ENCODE measurements around the gene MAD1L1.

MAD1L1 gene

DNA sequence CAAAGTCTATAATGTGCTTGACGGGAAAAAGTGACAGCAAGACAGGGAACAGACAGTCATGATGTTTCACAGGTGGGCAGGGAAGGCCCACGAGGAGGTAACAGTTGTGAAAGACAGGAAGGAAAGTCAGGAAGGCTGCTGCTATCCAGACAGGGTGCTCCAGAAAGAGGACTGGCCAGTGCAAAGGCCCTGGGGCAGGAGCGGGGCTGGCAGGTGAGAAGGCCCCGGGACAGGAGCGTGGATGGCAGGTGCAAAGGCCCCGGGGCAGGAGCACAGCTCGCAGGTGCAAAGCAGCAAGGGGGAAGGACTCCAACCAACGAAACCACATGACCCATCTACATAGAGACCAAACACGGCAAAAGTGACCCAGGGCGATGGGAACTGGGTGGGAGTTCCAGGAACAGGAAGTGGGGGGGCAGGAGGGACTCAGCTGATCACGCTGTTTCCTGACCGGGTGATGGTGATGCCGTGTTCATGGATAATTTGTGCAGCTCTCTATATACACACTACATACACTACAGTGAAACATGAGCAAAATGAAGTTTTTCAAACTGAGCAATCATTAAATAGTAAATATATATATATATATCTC is 138.2 kb downstream of the MAD1L1 start:
- no peak overlapping the region for H3K4me3 ChIP-seq (ENCODE audit: low read depth, low read length)

DNA sequence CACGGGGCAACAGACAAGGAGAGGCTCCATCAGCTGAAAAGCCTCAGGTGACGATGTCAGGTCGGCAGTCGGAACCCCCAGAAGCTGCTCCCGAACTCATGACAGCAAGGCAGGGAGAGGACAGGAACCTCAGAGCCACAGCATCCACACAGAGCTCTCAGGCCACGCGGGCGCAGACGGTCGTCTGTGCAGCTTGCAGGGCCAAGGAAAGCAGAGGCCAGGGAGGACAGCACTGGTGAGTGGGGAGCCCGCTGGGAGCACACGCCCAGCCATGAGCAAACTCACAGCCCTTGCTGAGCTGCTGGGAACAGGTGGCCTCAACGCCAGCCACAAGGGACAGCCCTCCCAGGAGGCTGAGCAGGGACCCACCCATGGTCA is 138.9 kb downstream of the MAD1L1 start:
- H3K4me3 ChIP-seq (ENCODE audit: low read depth, low read length) = no peak overlapping the region

DNA sequence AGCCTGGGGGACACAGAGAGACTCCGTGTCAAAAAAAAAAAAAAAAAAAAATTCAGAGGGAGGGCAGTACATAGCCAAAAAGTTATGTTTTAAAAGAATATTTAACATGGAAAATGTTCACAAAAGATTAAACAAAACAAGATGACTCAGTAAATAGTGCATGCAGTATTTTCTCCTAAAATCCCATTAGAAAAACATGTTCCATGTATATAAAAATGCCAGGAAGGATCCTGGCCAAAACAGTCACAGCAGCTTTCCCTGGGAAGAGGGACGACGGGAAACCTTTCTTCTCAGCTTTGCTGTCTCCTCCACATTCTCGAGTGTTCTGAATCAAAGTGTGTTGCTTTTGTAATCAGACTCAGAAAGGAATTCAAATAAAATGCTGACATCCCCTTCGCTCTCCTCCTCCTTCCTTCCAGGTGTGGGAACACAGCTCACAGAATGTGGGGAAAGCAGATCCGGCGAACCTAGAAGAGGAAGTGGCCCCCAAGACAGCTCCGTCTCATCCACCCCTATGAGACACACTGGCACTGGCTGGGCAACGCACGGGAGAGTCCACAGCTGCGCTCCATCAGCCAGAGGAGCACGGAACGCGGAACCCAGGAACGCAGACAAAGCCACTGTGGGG is 139.4 kb downstream of the MAD1L1 start:
- H3K4me3 ChIP-seq (ENCODE audit: low read depth, low read length) = no peak overlapping the region

DNA sequence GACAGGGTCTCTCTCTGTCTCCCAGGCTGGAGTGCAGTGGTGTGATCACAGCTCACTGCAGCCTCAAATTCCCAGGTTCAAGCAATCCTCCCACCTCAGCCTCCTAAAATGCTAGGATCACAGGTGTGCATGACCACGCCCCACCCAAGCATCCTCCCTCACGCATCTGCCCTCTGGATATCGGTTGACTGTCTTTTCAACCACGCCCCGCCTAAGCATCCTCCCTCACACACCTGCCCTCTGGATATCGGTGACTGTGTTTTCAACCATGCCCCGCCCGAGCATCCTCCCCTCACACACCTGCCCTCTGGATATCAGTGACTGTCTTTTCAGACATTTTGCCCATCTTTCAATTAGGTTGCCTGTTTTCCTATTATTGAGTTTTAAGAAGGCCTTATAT is 140.5 kb downstream of the MAD1L1 start:
- no peak overlapping the region for H3K4me3 ChIP-seq (ENCODE audit: low read depth, low read length)

DNA sequence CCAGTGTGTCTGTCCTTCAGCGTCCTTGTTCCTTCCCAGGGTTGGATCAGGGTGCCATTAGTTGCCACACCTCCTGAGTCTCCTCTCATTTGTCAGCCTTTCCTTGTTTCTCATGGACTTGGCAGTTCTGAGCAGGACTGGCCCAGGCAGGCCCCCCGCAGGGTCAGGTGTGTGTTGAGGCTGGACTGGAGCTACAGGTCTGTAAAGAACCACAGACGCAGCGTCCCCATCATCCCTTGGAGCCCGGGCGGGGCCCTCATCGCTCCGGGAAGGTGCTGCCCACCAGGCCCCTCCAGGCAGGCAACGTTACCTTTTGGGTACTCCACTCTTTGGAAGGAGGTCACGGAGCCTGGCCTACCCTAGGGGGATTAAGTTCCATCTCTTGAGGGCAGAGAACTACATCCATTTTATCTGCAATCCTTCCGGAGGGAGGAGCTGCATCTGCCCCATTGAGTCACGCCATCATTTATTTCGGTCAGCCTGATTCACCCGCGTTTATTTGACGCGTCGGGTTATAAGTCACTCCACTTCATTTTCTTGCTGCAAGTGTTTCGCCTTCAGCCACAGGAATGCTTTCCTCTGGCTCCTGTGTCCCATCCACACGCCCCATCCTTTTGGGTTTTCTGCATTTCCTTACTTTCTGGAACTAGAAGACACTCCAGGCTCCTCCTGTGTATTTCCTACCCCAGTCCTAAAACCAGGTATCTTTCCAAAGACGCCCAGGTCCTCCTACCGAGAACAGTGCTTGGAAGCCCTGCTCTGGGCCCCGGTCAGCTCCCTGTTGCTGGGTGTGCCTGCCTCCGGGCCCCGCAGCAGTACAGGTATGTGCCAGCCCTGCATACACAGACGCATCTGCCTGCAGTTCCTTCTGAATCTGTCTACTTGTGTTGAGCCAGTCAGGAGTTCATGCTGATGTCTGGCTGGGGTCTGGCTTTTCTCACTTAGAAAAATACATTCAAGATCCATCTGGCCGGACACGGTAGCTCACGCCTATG is 141.9 kb downstream of the MAD1L1 start:
- no peak overlapping the region for H3K4me3 ChIP-seq (ENCODE audit: low read depth, low read length)

DNA sequence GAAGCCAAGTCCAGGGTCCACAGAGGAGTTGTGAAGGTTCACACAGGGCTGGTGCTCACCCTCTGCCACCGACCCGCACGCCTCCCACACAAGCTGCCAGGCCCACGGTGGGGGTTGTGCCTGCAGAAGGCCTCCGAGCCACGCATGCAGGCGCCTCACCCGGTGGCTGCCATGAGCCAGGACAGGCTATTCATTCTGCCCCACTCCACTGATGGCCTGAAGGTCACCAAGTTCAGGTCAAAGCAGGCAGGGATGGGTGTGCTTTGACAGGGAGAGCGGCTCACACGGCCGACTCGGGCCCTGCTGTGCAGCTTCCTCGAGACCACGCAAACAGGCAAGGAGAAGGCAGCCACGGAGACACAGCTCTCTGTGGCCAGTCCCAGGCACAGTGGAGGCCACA is 143.9 kb downstream of the MAD1L1 start:
- no peak overlapping the region for H3K4me3 ChIP-seq (ENCODE audit: low read depth, low read length)

DNA sequence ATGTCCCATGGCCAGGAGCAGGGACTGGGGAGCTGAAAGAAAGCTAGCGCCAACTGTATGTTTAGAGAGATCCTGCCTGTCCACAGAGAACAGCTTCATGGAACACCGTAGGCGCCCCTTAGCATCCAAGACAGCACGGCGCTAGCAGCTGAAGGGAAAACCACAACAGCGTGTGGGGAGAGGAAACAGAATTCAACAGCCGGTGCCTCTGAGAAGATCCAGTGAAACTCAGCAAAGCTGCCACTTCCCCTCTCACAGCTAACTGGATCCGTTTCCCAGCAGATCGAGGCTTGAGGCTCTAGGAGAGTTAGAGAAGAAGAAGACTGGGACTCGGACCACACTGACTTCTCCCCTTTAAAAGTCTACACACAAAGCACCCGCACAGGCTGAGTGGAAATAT is 145.0 kb downstream of the MAD1L1 start:
- no peak overlapping the region for H3K4me3 ChIP-seq (ENCODE audit: low read depth, low read length)

DNA sequence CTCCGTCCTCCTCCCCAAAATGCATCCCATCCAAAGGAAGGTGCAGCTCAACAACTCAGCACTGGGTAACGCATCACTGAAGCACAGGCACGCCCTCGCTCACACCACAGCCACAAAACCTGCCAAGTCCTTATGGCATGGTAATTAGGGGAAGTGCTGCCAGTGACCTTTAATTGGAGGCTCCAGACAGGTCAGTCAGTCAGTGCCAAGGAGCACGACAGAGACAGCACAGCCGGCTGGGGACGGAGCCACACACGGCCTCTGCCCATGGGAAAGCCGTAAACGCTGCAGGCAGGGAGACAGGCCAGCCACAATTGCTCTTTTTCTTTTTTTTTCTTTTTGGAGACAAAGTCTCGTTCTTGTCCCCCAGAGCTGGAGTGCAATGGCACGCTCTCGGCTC is 146.5 kb downstream of the MAD1L1 start:
- no peak overlapping the region for H3K4me3 ChIP-seq (ENCODE audit: low read depth, low read length)

DNA sequence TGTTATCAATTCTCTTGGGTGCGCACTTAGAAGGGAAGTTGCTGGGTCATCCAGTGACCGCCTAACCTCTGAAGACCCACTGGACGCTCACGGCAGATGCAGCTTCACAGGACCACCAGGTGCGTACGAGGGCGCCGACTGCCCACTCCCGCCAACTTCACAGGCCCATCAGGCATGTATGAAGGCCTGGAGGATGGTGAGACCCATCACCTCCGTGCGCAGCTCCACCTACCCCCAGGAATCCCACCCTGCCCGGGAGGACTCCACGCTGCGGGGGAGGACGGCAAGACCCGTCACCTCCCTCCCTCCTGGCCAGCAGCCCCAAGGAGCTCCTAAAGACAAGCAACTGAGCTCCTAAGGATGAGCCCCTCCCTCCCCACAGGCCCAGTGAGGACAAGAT is 146.9 kb downstream of the MAD1L1 start:
- no peak overlapping the region for H3K4me3 ChIP-seq (ENCODE audit: low read depth, low read length)

DNA sequence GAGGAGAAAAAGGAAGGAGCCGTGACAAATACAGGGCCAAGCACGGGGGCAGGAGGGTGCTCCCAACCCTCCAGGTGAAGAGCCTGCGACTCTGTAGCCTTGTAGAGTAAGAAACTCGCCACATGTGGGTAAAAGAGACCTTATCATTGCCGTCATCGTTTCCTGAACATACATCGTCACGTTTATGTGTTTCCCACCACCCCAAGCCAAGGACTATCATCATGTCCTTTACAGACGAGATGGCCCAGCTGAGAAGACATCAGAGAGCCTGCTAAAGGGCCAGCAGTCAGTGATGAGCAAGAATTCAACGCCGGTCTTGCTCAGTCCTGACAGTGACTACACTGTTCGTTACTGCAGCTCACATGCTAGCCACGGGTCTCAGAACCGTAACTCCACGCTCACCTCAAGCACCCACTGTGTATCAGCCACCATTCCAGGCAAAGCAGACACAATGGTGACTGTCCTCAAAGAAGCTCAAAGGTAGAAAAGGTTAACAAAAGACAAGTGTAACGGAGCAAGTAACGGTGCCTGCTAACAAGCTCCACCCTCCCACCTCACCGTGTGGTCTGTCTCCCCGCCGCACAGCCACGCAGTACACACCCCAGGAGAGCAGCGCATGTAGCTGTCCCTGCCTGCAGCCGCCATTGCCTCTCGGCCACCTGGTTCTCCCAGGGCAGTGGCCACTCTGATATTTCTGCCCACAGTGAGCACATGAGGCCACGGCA is 147.8 kb downstream of the MAD1L1 start:
- no peak overlapping the region for H3K4me3 ChIP-seq (ENCODE audit: low read depth, low read length)

DNA sequence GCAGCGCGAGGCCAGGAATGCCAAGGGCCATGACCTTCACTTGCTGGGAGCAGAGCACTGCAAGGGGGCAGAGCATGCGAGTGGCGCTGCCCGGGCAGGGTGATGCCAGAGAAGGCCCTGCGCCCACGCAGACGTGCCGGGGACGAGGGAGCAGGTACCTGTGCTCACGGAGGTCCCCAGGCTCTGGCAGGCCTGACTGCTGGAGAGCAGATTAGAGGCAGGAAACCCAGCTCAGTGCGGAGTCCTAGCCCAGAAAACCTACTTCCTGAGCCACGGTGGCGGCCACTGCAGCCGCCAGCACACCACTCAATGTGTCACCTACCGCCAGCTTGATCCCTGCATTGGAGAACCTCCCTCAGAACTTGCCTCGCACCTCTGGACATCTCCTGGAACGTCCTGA is 148.4 kb downstream of the MAD1L1 start:
- H3K4me3 ChIP-seq (ENCODE audit: low read depth, low read length) = no peak overlapping the region

DNA sequence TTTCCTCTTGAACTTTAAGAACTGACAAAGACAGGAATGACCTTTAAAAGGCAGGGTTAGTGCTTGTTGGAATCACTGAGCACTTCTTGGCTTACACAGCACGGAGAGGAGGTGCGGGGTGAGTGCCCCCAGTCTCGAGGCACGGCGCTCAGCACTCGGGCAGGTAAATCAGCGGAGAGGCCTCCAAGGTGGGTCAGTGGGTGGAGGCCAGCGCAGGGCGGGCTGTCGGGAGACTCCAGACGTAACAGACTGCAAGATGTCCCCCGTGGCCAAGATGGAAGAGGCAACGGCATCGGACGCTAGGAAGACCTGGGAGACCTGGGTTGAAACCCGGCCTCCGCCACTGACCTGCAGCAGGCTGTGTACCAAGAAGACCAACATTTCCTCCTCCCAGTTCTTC is 149.4 kb downstream of the MAD1L1 start:
- no peak overlapping the region for H3K4me3 ChIP-seq (ENCODE audit: low read depth, low read length)

DNA sequence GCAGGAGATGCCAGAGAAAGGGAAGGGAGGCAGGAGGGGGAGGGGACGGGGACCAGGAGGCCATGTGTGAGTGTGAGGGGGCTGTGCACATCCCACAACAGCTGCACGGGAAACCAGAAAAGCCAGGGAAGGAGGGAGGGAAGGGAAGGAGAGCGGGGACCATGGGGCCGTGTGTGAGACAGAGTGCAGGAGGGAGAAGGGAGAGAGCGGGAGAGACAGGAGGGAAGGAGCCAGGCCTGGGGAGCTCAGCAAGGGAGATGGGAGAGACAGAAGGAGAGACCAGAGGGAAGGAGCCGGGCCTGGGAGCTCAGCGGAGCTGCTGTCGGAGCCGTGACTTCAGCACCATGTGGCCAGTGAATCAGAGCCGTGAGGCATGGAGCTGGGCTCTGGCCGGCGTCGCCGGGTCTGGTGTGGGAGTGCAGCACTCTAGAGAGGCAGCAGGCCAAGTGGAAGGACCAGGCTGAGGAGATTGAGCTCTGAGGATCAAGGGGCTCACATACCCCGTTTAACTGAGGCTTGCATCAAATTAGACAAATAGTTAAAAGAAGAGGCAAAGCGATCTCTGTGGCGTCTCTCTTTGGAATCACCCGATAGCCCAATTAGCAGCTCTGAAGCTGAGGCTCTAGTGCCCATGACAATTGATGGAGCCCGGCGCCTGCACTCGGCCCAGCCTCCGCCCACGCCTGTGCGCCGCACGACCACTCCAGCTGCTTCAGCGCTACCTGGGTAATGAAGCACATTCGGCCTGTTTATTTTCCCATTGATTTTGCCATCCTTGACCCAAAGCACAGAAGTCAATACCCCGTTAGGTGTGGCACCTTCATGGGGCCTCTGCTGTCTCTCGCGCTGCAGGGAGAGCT is 150.4 kb downstream of the MAD1L1 start:
- no peak overlapping the region for H3K4me3 ChIP-seq (ENCODE audit: low read depth, low read length)

DNA sequence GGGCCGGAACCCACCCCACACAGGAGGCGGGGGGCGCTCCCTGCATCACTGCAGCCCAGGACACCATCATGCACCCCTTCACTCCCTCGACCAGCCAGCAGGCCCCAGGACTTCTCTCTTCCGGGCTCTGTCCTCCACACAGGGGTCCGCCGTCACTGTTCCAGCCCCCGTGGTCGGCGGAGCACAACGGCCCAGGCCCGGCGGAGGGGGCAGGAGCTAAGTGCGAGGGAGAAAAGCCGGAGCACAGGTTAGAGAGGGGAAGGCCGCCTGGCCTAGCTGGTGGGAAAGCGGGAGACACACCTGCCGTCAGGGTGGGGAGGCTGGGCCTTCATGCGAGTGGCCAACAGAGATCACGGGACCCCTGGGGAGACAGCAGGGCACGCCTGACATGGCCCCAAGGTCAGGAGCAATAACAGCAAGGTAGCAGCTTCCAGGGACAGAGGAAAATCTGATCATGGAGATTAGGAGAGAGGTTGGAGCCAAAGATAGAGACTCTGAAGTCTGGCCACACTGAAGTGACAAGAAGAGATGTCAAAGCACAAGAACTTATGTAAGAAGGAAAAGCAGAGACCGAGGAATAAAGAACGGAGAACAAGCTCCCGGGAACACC is 151.1 kb downstream of the MAD1L1 start:
- H3K4me3 ChIP-seq (ENCODE audit: low read depth, low read length) = no peak overlapping the region

DNA sequence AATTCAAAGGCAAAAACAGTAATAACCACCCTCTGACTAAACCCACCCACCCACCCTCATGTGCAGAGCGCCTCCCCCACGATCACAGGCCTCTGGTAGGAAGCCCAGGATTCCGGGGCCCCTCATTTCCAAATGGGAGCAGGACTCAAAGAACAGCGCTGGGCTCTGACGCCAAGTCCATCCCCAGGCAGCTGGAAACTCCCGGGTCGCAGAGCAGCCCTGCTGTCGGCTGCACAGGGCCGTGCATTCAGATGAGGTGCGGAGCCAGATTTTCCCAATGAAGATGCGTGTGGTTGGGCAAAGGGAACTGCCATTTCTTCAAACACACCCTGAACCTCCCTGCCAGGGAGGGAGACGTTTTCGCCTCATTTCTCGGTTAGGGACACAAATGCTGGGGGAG is 152.3 kb downstream of the MAD1L1 start:
- H3K4me3 ChIP-seq (ENCODE audit: low read depth, low read length) = no peak overlapping the region

DNA sequence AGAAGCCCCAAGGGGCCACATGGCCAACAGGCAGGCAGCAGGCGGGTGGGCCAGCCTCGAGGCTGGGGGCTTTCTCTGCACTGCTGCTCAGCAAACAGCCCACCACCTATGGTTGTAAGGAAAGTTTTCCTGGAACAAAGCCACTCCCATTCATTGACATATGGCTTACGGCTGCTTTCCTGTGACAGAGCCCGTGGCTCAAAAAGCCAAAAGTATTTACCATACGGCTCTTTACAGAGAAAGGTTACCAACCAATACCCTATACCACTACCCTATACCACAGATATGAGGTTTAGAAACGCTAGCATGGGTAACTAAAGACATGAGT is 152.7 kb downstream of the MAD1L1 start:
- no peak overlapping the region for H3K4me3 ChIP-seq (ENCODE audit: low read depth, low read length)

DNA sequence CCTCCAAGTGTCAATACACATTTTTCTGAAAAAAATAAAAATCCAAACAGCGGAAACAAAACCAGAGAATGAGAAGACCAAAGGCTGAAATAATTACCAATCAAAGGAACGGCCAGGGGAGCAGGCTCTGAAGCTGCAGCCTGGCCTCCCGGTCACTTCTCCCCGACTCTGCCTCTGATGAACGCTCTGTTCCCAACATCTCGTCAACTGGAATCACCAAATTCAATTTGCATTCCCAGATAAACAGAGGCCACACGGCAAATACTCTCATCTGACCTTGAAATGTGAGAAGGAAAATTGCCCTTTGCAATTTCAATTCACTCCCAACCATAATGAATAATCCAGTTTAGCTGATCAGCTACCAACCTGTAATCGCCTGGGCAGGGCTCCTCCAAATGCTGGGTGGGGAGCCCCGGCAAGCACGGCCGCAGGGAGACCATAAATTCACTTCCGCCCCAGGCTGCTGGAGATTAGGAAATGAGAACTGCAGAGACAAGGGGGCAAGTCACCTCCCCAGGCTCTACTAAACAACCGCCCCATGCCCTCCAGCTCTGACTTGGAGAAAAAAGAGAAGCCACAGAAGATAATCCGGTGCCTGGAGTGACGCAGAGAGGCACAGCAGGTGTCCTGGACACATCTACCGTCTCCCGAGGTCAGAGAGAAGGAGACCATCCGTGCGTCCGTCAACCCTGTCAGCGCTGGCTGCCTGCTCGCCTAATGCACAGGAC is 153.2 kb downstream of the MAD1L1 start:
- H3K4me3 ChIP-seq (ENCODE audit: low read depth, low read length) = no peak overlapping the region

DNA sequence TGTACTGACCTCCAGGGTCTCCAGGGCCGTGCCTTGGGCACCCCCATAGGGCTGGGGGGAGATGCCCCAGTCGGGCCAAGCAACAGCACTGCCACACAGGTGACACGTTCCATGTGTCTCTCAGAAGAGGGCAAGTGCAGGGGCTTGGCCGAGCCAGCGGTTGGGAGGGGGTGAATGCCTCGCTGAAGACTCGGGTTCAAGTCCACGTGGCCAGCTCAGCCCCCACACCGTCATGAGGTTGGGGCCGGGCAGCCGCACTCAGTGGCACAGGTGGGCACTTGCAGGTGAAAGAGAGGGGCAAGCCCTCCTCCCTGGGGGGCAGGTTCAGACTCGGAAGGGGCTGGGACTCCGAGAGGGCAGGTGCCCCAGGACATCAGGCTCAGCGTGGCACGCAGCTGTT is 153.8 kb downstream of the MAD1L1 start:
- no peak overlapping the region for H3K4me3 ChIP-seq (ENCODE audit: low read depth, low read length)

DNA sequence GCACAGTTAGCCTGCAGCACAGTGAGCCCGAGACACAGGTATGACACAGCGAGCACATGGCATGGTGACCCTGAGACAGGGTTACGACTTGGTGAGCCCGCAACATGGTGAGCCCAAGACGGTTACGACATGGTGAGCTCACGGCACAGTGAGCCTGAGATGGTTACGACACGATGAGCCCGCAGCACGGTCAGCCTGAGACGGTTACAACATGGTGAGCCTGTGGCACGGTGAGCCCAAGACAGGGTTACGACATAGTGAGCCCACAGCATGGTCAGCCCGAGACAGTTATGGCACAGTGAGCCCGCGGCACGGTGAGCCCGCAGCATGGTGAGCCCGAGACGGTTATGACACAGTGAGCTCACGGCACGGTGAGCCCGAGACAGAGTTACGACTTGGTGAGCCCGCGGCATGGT is 156.1 kb downstream of the MAD1L1 start:
- H3K4me3 ChIP-seq (ENCODE audit: low read depth, low read length) = no peak overlapping the region

DNA sequence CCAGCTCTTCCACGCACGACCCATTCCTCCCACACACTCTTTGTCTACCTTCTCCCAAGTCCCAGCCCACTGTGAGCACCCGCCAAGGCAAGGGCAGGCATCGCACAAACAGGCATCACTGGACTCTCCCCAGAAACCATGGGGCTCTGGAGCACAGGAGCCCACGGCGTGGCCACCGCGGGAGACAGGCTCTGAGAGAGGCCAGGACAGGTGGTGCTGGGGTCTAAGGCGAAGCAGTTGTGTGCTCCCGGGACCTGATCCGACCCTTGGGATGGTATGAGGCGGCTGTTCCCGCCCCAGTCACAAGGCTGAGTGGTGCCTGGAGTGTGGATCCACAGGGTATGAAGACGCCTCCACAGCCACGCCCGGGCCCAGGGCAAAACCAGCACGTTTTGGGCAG is 156.9 kb downstream of the MAD1L1 start:
- H3K4me3 ChIP-seq (ENCODE audit: low read depth, low read length) = no peak overlapping the region
